SK-N-SH treated with all-trans-retinoic acid at 6 μM for 48 hours (cell line): ENCODE measurements around the gene ITPR3.

Experiments
- ATAC-seq: fragments of 200-7000 bp; cut with Tn5 transposase; 3 replicates; pipeline ENCODE4 v1.9.1; 2020; ENCODE audit warnings: mild to moderate bottlenecking, moderate library complexity
- ARNTL ChIP-seq: fragments of 450-650 bp; formaldehyde crosslinking; IDR thresholded peaks from 2 replicates; pipeline ENCODE4 v1.5.0; 2020; ENCODE audit warnings: low read depth, mild to moderate bottlenecking, moderate library complexity, borderline replicate concordance
- BACH2 ChIP-seq: fragments of 250-450 bp; sonication (Bioruptor Pico); IDR thresholded peaks from 2 replicates; pipeline ENCODE4 v1.9.0; 2021; ENCODE audit warnings: mild to moderate bottlenecking, borderline replicate concordance
- CREB5 ChIP-seq: fragments of 250-450 bp; sonication (Bioruptor Pico); IDR thresholded peaks from 2 replicates; pipeline ENCODE4 v1.5.1; 2020; ENCODE audit warnings: low read depth, mild to moderate bottlenecking, moderate library complexity
- CSRNP3 ChIP-seq: fragments of 250-450 bp; sonication (Bioruptor Pico); IDR thresholded peaks from 2 replicates; pipeline ENCODE4 v1.5.1; 2021; ENCODE audit warnings: mild to moderate bottlenecking, moderate library complexity
- ISL1 ChIP-seq: fragments of 250-450 bp; sonication (Bioruptor Pico); IDR thresholded peaks from 2 replicates; pipeline ENCODE4 v2.1.2; 2022; ENCODE audit warnings: mild to moderate bottlenecking, moderate library complexity
- OSR1 ChIP-seq: fragments of 250-450 bp; sonication (Bioruptor Pico); IDR thresholded peaks from 2 replicates; pipeline ENCODE4 v1.8.0; 2022; ENCODE audit warnings: moderate library complexity, mild to moderate bottlenecking, inconsistent platforms
- POU6F1 ChIP-seq: fragments of 250-450 bp; sonication (Bioruptor Pico); IDR thresholded peaks from 2 replicates; pipeline ENCODE4 v1.8.0; 2021; ENCODE audit warnings: low read depth, mild to moderate bottlenecking, moderate library complexity, borderline replicate concordance
- PPARA ChIP-seq: fragments of 250-450 bp; sonication (Bioruptor Pico); IDR thresholded peaks from 2 replicates; pipeline ENCODE4 v1.5.0; 2020; ENCODE audit warnings: mild to moderate bottlenecking, borderline replicate concordance
- RARB ChIP-seq: fragments of 250-450 bp; sonication (Bioruptor Pico); IDR thresholded peaks from 2 replicates; pipeline ENCODE4 v1.8.0; 2021; ENCODE audit warnings: mild to moderate bottlenecking, moderate library complexity
- TCF4 ChIP-seq: fragments of 250-450 bp; sonication (Bioruptor Pico); IDR thresholded peaks from 2 replicates; pipeline ENCODE4 v1.8.0; 2021; ENCODE audit warnings: mild to moderate bottlenecking, moderate library complexity, borderline replicate concordance
- TOX ChIP-seq: fragments of 250-450 bp; sonication (Bioruptor Pico); IDR thresholded peaks from 2 replicates; pipeline ENCODE4 v1.8.0; 2021; ENCODE audit warnings: mild to moderate bottlenecking, moderate library complexity, borderline replicate concordance
- ZFP3 ChIP-seq: fragments of 250-450 bp; sonication (Bioruptor Pico); IDR thresholded peaks from 2 replicates; pipeline ENCODE4 v1.5.0; 2020; ENCODE audit warnings: mild to moderate bottlenecking, moderate library complexity
- ZFP30 ChIP-seq: fragments of 450-650 bp; formaldehyde crosslinking; IDR thresholded peaks from 2 replicates; pipeline ENCODE4 v1.5.0; 2022; ENCODE audit warnings: mild to moderate bottlenecking, moderate library complexity
- ZNF565 ChIP-seq: fragments of 450-650 bp; formaldehyde crosslinking; conservative IDR thresholded peaks from 2 replicates; pipeline ENCODE4 v1.5.0; 2020; ENCODE audit warnings: low read depth, mild to moderate bottlenecking, moderate library complexity
- ZNF70 ChIP-seq: fragments of 450-650 bp; formaldehyde crosslinking; IDR thresholded peaks from 2 replicates; pipeline ENCODE4 v1.5.0; 2020; ENCODE audit warnings: mild to moderate bottlenecking, moderate library complexity
- TF ChIP-seq, protein P1 (sequence below): fragments of 250-450 bp; sonication (Bioruptor Pico); IDR thresholded peaks from 2 replicates; pipeline ENCODE4 v1.8.0; 2020; ENCODE audit warnings: mild to moderate bottlenecking, moderate library complexity, borderline replicate concordance

Gene ITPR3

GRCh38 chr6:33633462-33634158 is 12.5 kb downstream of the ITPR3 start:
- ATAC-seq: peak; percentile 87
- TF ChIP-seq ZNF70: no peak
- TF ChIP-seq CREB5 (CRISPR knock-in tag): no peak

- ATAC-seq: peak; percentile 78
- TF ChIP-seq ZFP30 (CRISPR knock-in tag) (no peak), ISL1 (CRISPR knock-in tag) (no peak), TCF4 (CRISPR knock-in tag) (no peak), CREB5 (CRISPR knock-in tag) (no peak)
These were observed 13.1 kb downstream of the ITPR3 start for GRCh38 chr6:33634161-33634727.

DNA sequence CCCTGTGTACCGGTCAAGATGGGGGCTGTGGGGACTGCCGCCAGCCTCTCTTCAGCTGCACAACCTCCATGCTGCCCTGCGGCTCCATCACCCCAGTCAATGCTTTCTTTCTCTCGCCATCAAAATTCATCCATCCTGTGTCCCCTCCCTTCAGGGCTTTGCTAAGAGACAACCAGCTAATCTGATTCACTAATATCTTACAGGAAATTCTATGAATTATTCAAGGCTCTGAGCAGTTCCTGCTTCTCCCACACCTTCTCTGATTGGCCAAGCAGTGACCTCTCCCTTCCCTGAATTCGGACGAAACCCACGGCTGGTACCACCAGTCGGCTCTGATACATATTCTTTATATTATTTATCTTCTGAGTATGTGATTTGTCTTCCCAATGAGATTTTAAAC is 13.8 kb downstream of the ITPR3 start:
- TF ChIP-seq ARNTL (CRISPR knock-in tag) (no peak), CSRNP3 (CRISPR knock-in tag) (no peak), OSR1 (no peak), RARB (CRISPR knock-in tag) (no peak), BACH2 (CRISPR knock-in tag) (no peak), TOX (CRISPR knock-in tag) (no peak)

DNA sequence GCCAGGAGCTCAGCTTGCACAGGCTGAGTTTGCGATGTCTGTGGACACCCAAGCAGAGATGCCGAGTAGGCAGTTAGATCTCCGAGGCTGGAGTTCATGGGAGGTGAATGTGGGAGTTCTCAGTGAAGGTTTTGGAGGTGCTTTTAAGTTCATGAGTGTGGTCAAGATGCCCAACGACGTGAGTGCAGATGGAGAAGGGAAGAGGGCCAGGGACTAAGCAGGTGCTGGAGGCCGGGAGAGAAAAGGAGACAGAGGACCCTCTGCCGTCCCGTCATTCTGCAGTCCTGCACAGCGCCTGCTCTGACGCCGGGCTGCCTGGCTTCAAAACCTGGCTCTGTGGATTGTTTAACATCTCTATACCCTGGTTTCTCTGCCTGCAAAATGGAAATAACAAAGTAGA is 15.5 kb downstream of the ITPR3 start:
- no peak for ATAC-seq
- TF ChIP-seq CREB5 (CRISPR knock-in tag) (no peak), ZNF70 (no peak), ZNF565 (CRISPR knock-in tag) (no peak), CSRNP3 (CRISPR knock-in tag) (no peak), TOX (CRISPR knock-in tag) (no peak), ISL1 (CRISPR knock-in tag) (no peak), BACH2 (CRISPR knock-in tag) (no peak), ZFP3 (CRISPR knock-in tag) (no peak), POU6F1 (CRISPR knock-in tag) (no peak), PPARA (CRISPR knock-in tag) (no peak), ZFP30 (CRISPR knock-in tag) (no peak), RARB (CRISPR knock-in tag) (no peak)
- TF ChIP-seq, protein P1, sequence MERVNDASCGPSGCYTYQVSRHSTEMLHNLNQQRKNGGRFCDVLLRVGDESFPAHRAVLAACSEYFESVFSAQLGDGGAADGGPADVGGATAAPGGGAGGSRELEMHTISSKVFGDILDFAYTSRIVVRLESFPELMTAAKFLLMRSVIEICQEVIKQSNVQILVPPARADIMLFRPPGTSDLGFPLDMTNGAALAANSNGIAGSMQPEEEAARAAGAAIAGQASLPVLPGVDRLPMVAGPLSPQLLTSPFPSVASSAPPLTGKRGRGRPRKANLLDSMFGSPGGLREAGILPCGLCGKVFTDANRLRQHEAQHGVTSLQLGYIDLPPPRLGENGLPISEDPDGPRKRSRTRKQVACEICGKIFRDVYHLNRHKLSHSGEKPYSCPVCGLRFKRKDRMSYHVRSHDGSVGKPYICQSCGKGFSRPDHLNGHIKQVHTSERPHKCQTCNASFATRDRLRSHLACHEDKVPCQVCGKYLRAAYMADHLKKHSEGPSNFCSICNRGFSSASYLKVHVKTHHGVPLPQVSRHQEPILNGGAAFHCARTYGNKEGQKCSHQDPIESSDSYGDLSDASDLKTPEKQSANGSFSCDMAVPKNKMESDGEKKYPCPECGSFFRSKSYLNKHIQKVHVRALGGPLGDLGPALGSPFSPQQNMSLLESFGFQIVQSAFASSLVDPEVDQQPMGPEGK: no peak
- TF ChIP-seq, all 23 proteins: peak for 0

More for the DNA sequence above, 13.8 kb downstream of the ITPR3 start:
- ATAC-seq: no peak
